Small intestine (tissue), 4 donors: ENCODE data around the gene C6orf120. TPM values are rescaled to one million over a fixed set of nuclear protein-coding genes. Genes with fewer than 3 reads are reported as not detected.

ENCODE experiments used
- polyA plus RNA-seq, 4 donors: library from polyadenylated mRNA; stranded (reverse) in 3 of 4; unstranded in 1 of 4; fragments of 200-250 nt in 3 of 4; fragments of 120-200 nt in 1 of 4; gene quantifications; one replicate each; pipeline versions ENCODE4 v1.2.1 to v1.2.3, GENCODE V29; 2013
- donor health status: healthy with polysubstance abuse.
- donor health status: Bipolar disorder and iron deficiency.
- donor health status: healthy.

The C6orf120 gene
- polyA plus RNA-seq, 4 donors = 8.4 to 37.9 (median 10.5) TPM

Other genes with a start within 250 kb of the C6orf120 start
- 10 to 100 TPM in 2 of 4 donors, 1 to 10 TPM in 2; 9.7 to 62.2 (median 14.7) TPM for gene WDR27, start 97 bp upstream of the C6orf120 start, polyA plus RNA-seq
- 10 to 100 TPM; 23.5 to 75.4 (median 36.6) TPM for gene PHF10, start 22.4 kb downstream of the C6orf120 start, polyA plus RNA-seq
- gene DYNLT2, start 49.4 kb downstream of the C6orf120 start, polyA plus RNA-seq = 1 to 10 TPM in 3 of 4 donors, under 1 TPM in 1; 0.89 to 6.2 (median 1.5) TPM
- 10 to 100 TPM; 20.5 to 55.9 (median 33.6) TPM for gene ERMARD, start 49.5 kb downstream of the C6orf120 start, polyA plus RNA-seq